ENCODE measurements around the gene PJA1.

PJA1 gene

GRCh38 chrX:69144838-69145680, 20.2 kb downstream of the PJA1 start:
- H3K4me3 ChIP-seq (ENCODE audit: low read depth, low read length), result no peak overlapping the region

- no peak overlapping the region for H3K4me3 ChIP-seq (ENCODE audit: low read depth, low read length)
Measured at GRCh38 chrX:69143530-69143929, 21.7 kb downstream of the PJA1 start.

- no peak overlapping the region for H3K4me3 ChIP-seq (ENCODE audit: low read depth, low read length)
Measured at GRCh38 chrX:69142788-69143469, 22.3 kb downstream of the PJA1 start.

- H3K4me3 ChIP-seq (ENCODE audit: low read depth, low read length), result no peak overlapping the region
Measured at GRCh38 chrX:69140837-69141236, 24.4 kb downstream of the PJA1 start.

- no peak overlapping the region for H3K4me3 ChIP-seq (ENCODE audit: low read depth, low read length)
Measured at GRCh38 chrX:69139516-69139915, 25.7 kb downstream of the PJA1 start.

- H3K4me3 ChIP-seq (ENCODE audit: low read depth, low read length), result no peak overlapping the region
Measured at GRCh38 chrX:69138512-69138911, 26.7 kb downstream of the PJA1 start.

GRCh38 chrX:69138118-69138390, 27.2 kb downstream of the PJA1 start:
- H3K4me3 ChIP-seq (ENCODE audit: low read depth, low read length), result no peak overlapping the region

GRCh38 chrX:69137371-69138117, 27.7 kb downstream of the PJA1 start:
- no peak overlapping the region for H3K4me3 ChIP-seq (ENCODE audit: low read depth, low read length)

GRCh38 chrX:69136546-69137331, 28.5 kb downstream of the PJA1 start:
- H3K4me3 ChIP-seq (ENCODE audit: low read depth, low read length), result no peak overlapping the region

GRCh38 chrX:69133921-69134542, 31.2 kb downstream of the PJA1 start:
- no peak overlapping the region for H3K4me3 ChIP-seq (ENCODE audit: low read depth, low read length)

- no peak overlapping the region for H3K4me3 ChIP-seq (ENCODE audit: low read depth, low read length)
Measured at GRCh38 chrX:69131886-69132285, 33.4 kb downstream of the PJA1 start.

GRCh38 chrX:69130439-69130838, 34.8 kb downstream of the PJA1 start:
- H3K4me3 ChIP-seq (ENCODE audit: low read depth, low read length), result no peak overlapping the region

- no peak overlapping the region for H3K4me3 ChIP-seq (ENCODE audit: low read depth, low read length)
Measured at GRCh38 chrX:69128588-69128987, 36.7 kb downstream of the PJA1 start.

- no peak overlapping the region for H3K4me3 ChIP-seq (ENCODE audit: low read depth, low read length)
Measured at GRCh38 chrX:69127466-69127865, 37.8 kb downstream of the PJA1 start.

GRCh38 chrX:69126642-69127041, 38.6 kb downstream of the PJA1 start:
- no peak overlapping the region for H3K4me3 ChIP-seq (ENCODE audit: low read depth, low read length)

- H3K4me3 ChIP-seq (ENCODE audit: low read depth, low read length), result no peak overlapping the region
Measured at GRCh38 chrX:69125094-69125493, 40.2 kb downstream of the PJA1 start.

- no peak overlapping the region for H3K4me3 ChIP-seq (ENCODE audit: low read depth, low read length)
Measured at GRCh38 chrX:69124108-69124507, 41.1 kb downstream of the PJA1 start.

- H3K4me3 ChIP-seq (ENCODE audit: low read depth, low read length), result no peak overlapping the region
Measured at GRCh38 chrX:69123481-69123880, 41.8 kb downstream of the PJA1 start.

- H3K4me3 ChIP-seq (ENCODE audit: low read depth, low read length), result no peak overlapping the region
Measured at GRCh38 chrX:69121321-69122000, 43.8 kb downstream of the PJA1 start.

- no peak overlapping the region for H3K4me3 ChIP-seq (ENCODE audit: low read depth, low read length)
Measured at GRCh38 chrX:69120476-69120875, 44.8 kb downstream of the PJA1 start.
